K562 (cell line): ENCODE measurements around the gene CLDND2. TPM values are rescaled to one million over a fixed set of nuclear protein-coding genes. Genes with fewer than 3 reads are reported as not detected.
A peak's percentile ranks its signal among the peaks of the same experiment; 100 is the strongest.

Source experiments
- BHLHE40 ChIP-seq: IDR thresholded peaks from 2 replicates; pipeline ENCODE4 v1.6.1; 2011; ENCODE audit warnings: low read length, improper control_type of control experiment
- COPS2 ChIP-seq: fragments of 450-650 bp; conservative IDR thresholded peaks from 2 replicates; pipeline ENCODE4 v1.6.1; 2016; ENCODE audit warnings: mild to moderate bottlenecking, moderate library complexity
- EGR1 ChIP-seq: fragments of 450-650 bp; conservative IDR thresholded peaks from 2 replicates; pipeline ENCODE4 v1.6.1; 2017; ENCODE audit warnings: mild to moderate bottlenecking
- MLLT1 ChIP-seq, 2 experiments: fragments of 450-650 bp; IDR thresholded peaks; 2 replicates each; pipeline ENCODE4 v1.6.1; 2016
- MNT ChIP-seq, 2 experiments: fragments of 450-650 bp; conservative IDR thresholded peaks; 2 replicates each; pipeline ENCODE4 v1.6.1; 2017; ENCODE audit warnings: mild to moderate bottlenecking in 2 of 2, moderate library complexity in 2 of 2
- POLR3A ChIP-seq: IDR thresholded peaks from 2 replicates; pipeline ENCODE4 v1.6.1; 2011; ENCODE audit warnings: borderline replicate concordance, mild to moderate bottlenecking, moderate library complexity; ENCODE audit not compliant: insufficient read length, insufficient read depth; ENCODE audit errors: extremely low read depth
- RFX1 ChIP-seq: fragments of 450-650 bp; IDR thresholded peaks from 2 replicates; pipeline ENCODE4 v1.6.1; 2016; ENCODE audit warnings: mild to moderate bottlenecking, moderate library complexity
- SUPT5H ChIP-seq: fragments of 450-650 bp; IDR thresholded peaks from 2 replicates; pipeline ENCODE4 v1.6.1; 2016
- YY1 ChIP-seq, 3 experiments: IDR thresholded peaks; 2 replicates each; pipeline ENCODE4 v1.6.1; 2011; ENCODE audit warnings: low read length in 2 of 3, mild to moderate bottlenecking in 2 of 3, moderate library complexity in 2 of 3, borderline replicate concordance in 1 of 3, control low read depth in 1 of 3, low read depth in 1 of 3; ENCODE audit not compliant: insufficient read depth in 3 of 3, insufficient replicate concordance in 2 of 3, control insufficient read depth in 1 of 3, insufficient read length in 1 of 3; ENCODE audit errors: extremely low read depth in 1 of 3
- ZBTB40 ChIP-seq, 2 experiments: fragments of 450-650 bp in 1 of 2; sonication (generic) in 1 of 2; formaldehyde crosslinking in 1 of 2; IDR thresholded peaks; 2 replicates each; pipeline versions ENCODE4 v1.7.1 to v1.9.0; 2016 to 2022; ENCODE audit warnings: inconsistent platforms in 1 of 2, mild to moderate bottlenecking in 1 of 2, missing genetic modification reagents in 1 of 2
- ZNF354B ChIP-seq: fragments of 250-450 bp; sonication (Bioruptor Pico); IDR thresholded peaks from 2 replicates; pipeline ENCODE4 v1.4.0; 2020
- ZNF431 ChIP-seq: sonication (generic); formaldehyde crosslinking; IDR thresholded peaks from 2 replicates; pipeline ENCODE4 v1.8.0; 2022; ENCODE audit warnings: mild to moderate bottlenecking, missing genetic modification reagents
- ZSCAN32 ChIP-seq: fragments of 450-650 bp; formaldehyde crosslinking; IDR thresholded peaks from 2 replicates; pipeline ENCODE4 v1.4.0; 2020; ENCODE audit warnings: mild to moderate bottlenecking, moderate library complexity
- polyA plus RNA-seq, 8 experiments: library from polyadenylated mRNA; depleted of rRNA in 4 of 8; stranded (reverse) in 5 of 8; unstranded in 3 of 8; fragments of >200 nt; fragmentation: Nextera tagmentation in 2 of 8; fragmentation: Illumina TruSeq in 1 of 8; extraction: Ambion mirVana in 2 of 8; extraction: Trizol in 1 of 8; gene quantifications; 2 replicates each; pipeline versions ENCODE4 v1.2.1 to v1.2.3, GENCODE V29; 2011 to 2014; ENCODE audit warnings: inconsistent platforms in 1 of 8, missing spikeins in 1 of 8
- total RNA-seq, 7 experiments: library from RNA; depleted of rRNA in 6 of 7; stranded (reverse); fragments of >200 nt in 6 of 7; fragmentation: Illumina TruSeq in 2 of 7; extraction: Trizol in 2 of 7; gene quantifications; 2 replicates each; pipeline versions ENCODE4 v1.2.1 to v1.2.3, GENCODE V29; 2011 to 2021; ENCODE audit warnings: low replicate concordance in 1 of 7

The CLDND2 gene
- total and polyA plus RNA-seq, 9 of the 15 experiments (the other 6 are each of a cell fraction or from before 2014, with no cell fraction given), result 0.45 to 4.0 (median 1.2) TPM; not detected in 3

DNA sequence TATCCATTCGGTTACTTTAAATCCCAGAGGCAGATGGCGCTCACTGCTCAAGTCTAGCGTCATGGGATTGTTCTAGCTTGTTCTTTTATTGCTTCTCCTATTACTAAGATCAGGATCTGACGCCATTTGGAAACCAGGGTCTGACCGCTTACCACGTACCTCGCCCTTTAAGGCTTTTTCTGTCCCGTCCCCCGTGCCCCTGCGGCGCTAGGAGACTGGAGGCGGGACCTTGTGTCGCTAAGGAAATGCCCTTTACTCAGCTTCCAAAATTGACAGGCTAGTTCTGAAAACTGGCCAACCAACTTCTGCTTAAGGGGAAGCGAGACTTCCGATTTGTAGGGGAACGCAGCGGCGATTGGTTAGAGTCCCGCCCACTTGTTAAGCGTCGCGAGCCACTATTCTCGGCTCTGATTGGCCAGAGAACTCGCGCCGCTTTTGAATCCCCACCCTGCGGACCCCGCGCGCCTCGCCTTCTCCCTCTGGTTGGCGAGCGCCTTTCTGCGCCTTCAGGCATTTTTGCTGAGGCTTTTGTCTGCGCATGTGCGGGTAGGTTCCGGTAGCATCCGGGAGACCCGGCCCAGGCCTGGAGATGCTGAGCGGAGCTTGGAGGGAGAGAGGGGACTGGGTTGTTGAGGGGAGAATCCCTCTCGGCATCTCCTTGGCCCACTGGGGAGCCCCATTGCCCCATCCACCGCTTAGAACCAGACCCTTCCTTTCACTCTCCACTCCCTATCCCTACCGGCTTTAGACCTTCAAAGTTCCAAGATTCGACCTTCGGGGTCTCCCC, 25.4 kb upstream of the CLDND2 start (continued):
- TF ChIP-seq BHLHE40 (peak; percentile 68; the same call in 1 of the 2 replicates), ZNF431 (no peak), SUPT5H (peak; percentile 80), MLLT1 (IDR thresholded peaks at IDR 0.05) (peak in 1 of 2 experiments; percentile 40; a peak in 2 of 4 replicates), ZNF354B (CRISPR knock-in tag) (no peak), EGR1 (peak; percentile 75), YY1 (IDR thresholded peaks at IDR 0.05; ENCODE audit: borderline replicate concordance in 1 of 3, control insufficient read depth in 1 of 3, extremely low read depth in 1 of 3, insufficient read depth in 3 of 3, insufficient read length in 1 of 3, insufficient replicate concordance in 2 of 3, low read depth in 1 of 3, low read length in 2 of 3) (peak in 1 of 3 experiments; percentile 65), ZBTB40 (IDR thresholded peaks at IDR 0.05) (peak; percentile 82), ZBTB40 (CRISPR knock-in tag; IDR thresholded peaks at IDR 0.05) (no peak; the same call in 1 of the 2 replicates), COPS2 (no peak), RFX1 (peak; percentile 97), POLR3A (no peak), MNT (conservative IDR thresholded peaks at IDR 0.05) (peak; percentile 50 to 76; a peak in 3 of 4 replicates), ZSCAN32 (no peak)
